Neural cell (in vitro differentiated cells): Measurements from ENCODE around the gene PLCE1. TPM values are rescaled to one million over a fixed set of nuclear protein-coding genes. Genes with fewer than 3 reads are reported as not detected.

Source experiments
- H2AFZ ChIP-seq: fragments of 200-600, 300-800 bp; sonication (generic), shearing (Covaris generic); 2 replicates; pipeline ENCODE4 v1.6.0; 2014; ENCODE audit warnings: low read depth, mild to moderate bottlenecking, antibody characterized with exemption, low read length, moderate library complexity
- H3F3A ChIP-seq: fragments of 200-600 bp; shearing (Covaris generic); 2 replicates; pipeline ENCODE4 v1.6.1; 2016; ENCODE audit warnings: mild to moderate bottlenecking, moderate library complexity, mixed read lengths, antibody characterized with exemption, low read length; ENCODE audit not compliant: insufficient read depth, poor library complexity, severe bottlenecking
- H3K27ac ChIP-seq: fragments of 200-600, 300-800 bp; sonication (generic), shearing (Covaris generic); 2 replicates; pipeline ENCODE4 v1.5.1; 2014; ENCODE audit warnings: mild to moderate bottlenecking, low read length, moderate library complexity
- H3K27me3 ChIP-seq: fragments of 300-800, 200-600 bp; sonication (generic), shearing (Covaris generic); 2 replicates; pipeline ENCODE4 v1.6.0; 2014; ENCODE audit warnings: mild to moderate bottlenecking, low read depth, low read length, moderate library complexity; ENCODE audit not compliant: insufficient read depth
- H3K36me3 ChIP-seq: fragments of 300-800, 200-600 bp; sonication (generic), shearing (Covaris generic); 2 replicates; pipeline ENCODE4 v1.5.1; 2014; ENCODE audit warnings: mild to moderate bottlenecking, antibody characterized with exemption, low read length, moderate library complexity; ENCODE audit not compliant: insufficient read depth
- H3K4me2 ChIP-seq: fragments of 300-800, 200-600 bp; sonication (generic), shearing (Covaris generic); 2 replicates; pipeline ENCODE4 v1.6.0; 2014; ENCODE audit warnings: mild to moderate bottlenecking, low read length
- H3K4me3 ChIP-seq: fragments of 300-800, 200-600 bp; sonication (generic), shearing (Covaris generic); 2 replicates; pipeline ENCODE4 v1.5.1; 2014; ENCODE audit warnings: mild to moderate bottlenecking, low read length, moderate library complexity
- H3K79me2 ChIP-seq: fragments of 200-600 bp; shearing (Covaris generic); replicated peaks from 2 replicates; pipeline ENCODE4 v1.6.0; 2014; ENCODE audit warnings: mild to moderate bottlenecking, low read length, moderate library complexity; ENCODE audit not compliant: insufficient read depth
- H3K9ac ChIP-seq: fragments of 300-800, 200-600 bp; sonication (generic), shearing (Covaris generic); 2 replicates; pipeline ENCODE4 v1.6.1; 2016; ENCODE audit warnings: mild to moderate bottlenecking, low read length, mixed read lengths
- H3K9me2 ChIP-seq: fragments of 200-600 bp; shearing (Covaris generic); 2 replicates; pipeline ENCODE4 v1.6.1; 2016; ENCODE audit warnings: mild to moderate bottlenecking, low read length, mixed read lengths; ENCODE audit not compliant: insufficient read depth
- H3K9me3 ChIP-seq: fragments of 200-600, 300-800 bp; sonication (generic), shearing (Covaris generic); 2 replicates; pipeline ENCODE4 v1.6.1; 2016; ENCODE audit warnings: mild to moderate bottlenecking, mixed run types, low read length, moderate library complexity, mixed read lengths
- H4K20me1 ChIP-seq: fragments of 200-600 bp; shearing (Covaris generic); 2 replicates; pipeline ENCODE4 v1.6.1; 2016; ENCODE audit warnings: mild to moderate bottlenecking, mixed run types; ENCODE audit not compliant: insufficient read depth
- EP300 ChIP-seq: fragments of 450-650 bp; conservative IDR thresholded peaks from 2 replicates; pipeline ENCODE4 v1.6.1; 2014; ENCODE audit warnings: antibody characterized with exemption, mild to moderate bottlenecking, moderate library complexity; ENCODE audit not compliant: poor library complexity, severe bottlenecking
- EZH2 ChIP-seq: fragments of 200-600, 300-800 bp; shearing (Covaris generic), sonication (generic); IDR thresholded peaks from 2 replicates; pipeline ENCODE4 v1.6.1; 2014; ENCODE audit warnings: antibody characterized with exemption, low read length, borderline replicate concordance, mild to moderate bottlenecking; ENCODE audit not compliant: insufficient read depth, poor library complexity, severe bottlenecking
- MXI1 ChIP-seq: fragments of 450-650 bp; conservative IDR thresholded peaks from 2 replicates; pipeline ENCODE4 v1.6.1; 2014; ENCODE audit warnings: antibody characterized with exemption, mild to moderate bottlenecking; ENCODE audit not compliant: poor library complexity, severe bottlenecking
- POLR2AphosphoS5 ChIP-seq: IDR thresholded peaks from 2 replicates; pipeline ENCODE4 v1.6.1; 2012
- RAD21 ChIP-seq: fragments of 450-650 bp; conservative IDR thresholded peaks from 2 replicates; pipeline ENCODE4 v1.6.1; 2014; ENCODE audit warnings: antibody characterized with exemption, mild to moderate bottlenecking, moderate library complexity
- SMC3 ChIP-seq: fragments of 450-650 bp; conservative IDR thresholded peaks from 2 replicates; pipeline ENCODE4 v1.6.1; 2014; ENCODE audit warnings: antibody characterized with exemption, mild to moderate bottlenecking, moderate library complexity; ENCODE audit not compliant: poor library complexity
- TAF1 ChIP-seq: IDR thresholded peaks from 2 replicates; pipeline ENCODE4 v1.6.1; 2012; ENCODE audit warnings: low read depth
- polyA plus RNA-seq: library from polyadenylated mRNA; depleted of rRNA; stranded (reverse); fragments of >200 nt; gene quantifications from 2 replicates; pipeline ENCODE4 v1.2.3, GENCODE V29; 2014
- TF ChIP-seq, protein P1 (sequence below): fragments of 450-650 bp; IDR thresholded peaks from 2 replicates; pipeline ENCODE4 v1.5.1; 2014; ENCODE audit warnings: antibody characterized with exemption, mild to moderate bottlenecking, moderate library complexity; ENCODE audit not compliant: poor library complexity, severe bottlenecking
- TF ChIP-seq, protein P2 (sequence below): IDR thresholded peaks from 2 replicates; pipeline ENCODE4 v1.6.1; 2012; ENCODE audit warnings: borderline replicate concordance

Gene PLCE1
- polyA plus RNA-seq, 1 donor from 2014 or later = 0.22 TPM

DNA sequence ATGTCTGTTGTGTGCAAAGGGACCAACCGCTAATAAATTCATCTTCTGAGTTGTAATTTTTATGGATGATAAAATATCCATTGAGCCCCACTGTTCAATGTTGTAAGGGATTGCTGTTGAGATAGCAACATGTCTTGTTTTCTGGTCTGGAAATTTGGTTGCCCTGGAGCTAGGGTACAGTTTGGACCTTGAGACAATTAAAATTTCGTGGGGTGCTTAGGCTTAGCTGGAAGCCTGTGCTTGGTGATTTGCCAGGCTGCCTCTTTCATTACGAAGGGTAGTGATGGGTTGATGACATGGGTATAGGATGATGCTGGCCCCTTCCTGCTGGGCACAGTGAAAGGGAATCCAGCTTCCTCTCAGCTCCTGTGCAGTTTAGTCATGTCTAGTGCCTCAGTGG is 43.6 kb downstream of the PLCE1 start:
- Histone ChIP-seq H3K9me3 (no peaks in the 10 kb centered on the region), H3K36me3 (no peaks in the 10 kb centered on the region), H3K9ac (no peak overlapping the region), H4K20me1 (no peaks in the 10 kb centered on the region), H3K27ac (no peak overlapping the region), H3K4me3 (no peak overlapping the region), H3K27me3 (no peaks in the 10 kb centered on the region), H3K79me2 (no peaks in the 10 kb centered on the region), H3F3A (no peaks in the 10 kb centered on the region), H2AFZ (no peak overlapping the region), H3K4me2 (no peak overlapping the region), H3K9me2 (no peaks in the 10 kb centered on the region)
- TF ChIP-seq MXI1 (no peak), EP300 (no peak), RAD21 (no peak), POLR2AphosphoS5 (no peak), SMC3 (no peak), TAF1 (no peak), EZH2 (no peak)
- TF ChIP-seq, protein P1, sequence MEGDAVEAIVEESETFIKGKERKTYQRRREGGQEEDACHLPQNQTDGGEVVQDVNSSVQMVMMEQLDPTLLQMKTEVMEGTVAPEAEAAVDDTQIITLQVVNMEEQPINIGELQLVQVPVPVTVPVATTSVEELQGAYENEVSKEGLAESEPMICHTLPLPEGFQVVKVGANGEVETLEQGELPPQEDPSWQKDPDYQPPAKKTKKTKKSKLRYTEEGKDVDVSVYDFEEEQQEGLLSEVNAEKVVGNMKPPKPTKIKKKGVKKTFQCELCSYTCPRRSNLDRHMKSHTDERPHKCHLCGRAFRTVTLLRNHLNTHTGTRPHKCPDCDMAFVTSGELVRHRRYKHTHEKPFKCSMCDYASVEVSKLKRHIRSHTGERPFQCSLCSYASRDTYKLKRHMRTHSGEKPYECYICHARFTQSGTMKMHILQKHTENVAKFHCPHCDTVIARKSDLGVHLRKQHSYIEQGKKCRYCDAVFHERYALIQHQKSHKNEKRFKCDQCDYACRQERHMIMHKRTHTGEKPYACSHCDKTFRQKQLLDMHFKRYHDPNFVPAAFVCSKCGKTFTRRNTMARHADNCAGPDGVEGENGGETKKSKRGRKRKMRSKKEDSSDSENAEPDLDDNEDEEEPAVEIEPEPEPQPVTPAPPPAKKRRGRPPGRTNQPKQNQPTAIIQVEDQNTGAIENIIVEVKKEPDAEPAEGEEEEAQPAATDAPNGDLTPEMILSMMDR = no peak
- TF ChIP-seq, protein P2, sequence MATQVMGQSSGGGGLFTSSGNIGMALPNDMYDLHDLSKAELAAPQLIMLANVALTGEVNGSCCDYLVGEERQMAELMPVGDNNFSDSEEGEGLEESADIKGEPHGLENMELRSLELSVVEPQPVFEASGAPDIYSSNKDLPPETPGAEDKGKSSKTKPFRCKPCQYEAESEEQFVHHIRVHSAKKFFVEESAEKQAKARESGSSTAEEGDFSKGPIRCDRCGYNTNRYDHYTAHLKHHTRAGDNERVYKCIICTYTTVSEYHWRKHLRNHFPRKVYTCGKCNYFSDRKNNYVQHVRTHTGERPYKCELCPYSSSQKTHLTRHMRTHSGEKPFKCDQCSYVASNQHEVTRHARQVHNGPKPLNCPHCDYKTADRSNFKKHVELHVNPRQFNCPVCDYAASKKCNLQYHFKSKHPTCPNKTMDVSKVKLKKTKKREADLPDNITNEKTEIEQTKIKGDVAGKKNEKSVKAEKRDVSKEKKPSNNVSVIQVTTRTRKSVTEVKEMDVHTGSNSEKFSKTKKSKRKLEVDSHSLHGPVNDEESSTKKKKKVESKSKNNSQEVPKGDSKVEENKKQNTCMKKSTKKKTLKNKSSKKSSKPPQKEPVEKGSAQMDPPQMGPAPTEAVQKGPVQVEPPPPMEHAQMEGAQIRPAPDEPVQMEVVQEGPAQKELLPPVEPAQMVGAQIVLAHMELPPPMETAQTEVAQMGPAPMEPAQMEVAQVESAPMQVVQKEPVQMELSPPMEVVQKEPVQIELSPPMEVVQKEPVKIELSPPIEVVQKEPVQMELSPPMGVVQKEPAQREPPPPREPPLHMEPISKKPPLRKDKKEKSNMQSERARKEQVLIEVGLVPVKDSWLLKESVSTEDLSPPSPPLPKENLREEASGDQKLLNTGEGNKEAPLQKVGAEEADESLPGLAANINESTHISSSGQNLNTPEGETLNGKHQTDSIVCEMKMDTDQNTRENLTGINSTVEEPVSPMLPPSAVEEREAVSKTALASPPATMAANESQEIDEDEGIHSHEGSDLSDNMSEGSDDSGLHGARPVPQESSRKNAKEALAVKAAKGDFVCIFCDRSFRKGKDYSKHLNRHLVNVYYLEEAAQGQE = no peak

DNA sequence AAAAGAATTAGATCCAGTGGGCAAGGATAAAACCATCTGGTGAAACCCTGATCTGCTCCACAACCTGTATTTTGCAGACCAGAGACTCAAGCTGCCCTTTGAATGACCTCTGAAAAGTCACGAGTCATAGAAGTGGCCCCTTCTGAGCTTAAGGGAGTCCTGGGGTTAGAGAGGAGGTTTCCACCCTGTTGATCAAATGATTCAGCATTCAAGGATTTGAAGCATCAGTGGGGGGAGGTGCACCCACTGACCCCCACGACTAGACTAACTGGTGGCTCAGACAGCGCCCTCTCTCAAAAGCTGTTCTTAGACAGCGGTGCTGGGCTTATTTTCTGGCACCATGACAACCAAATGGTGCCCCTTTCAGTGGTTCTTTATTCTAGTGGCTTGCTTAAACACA is 44.3 kb downstream of the PLCE1 start:
- H3K9ac ChIP-seq = no peak overlapping the region
- H3K4me3 ChIP-seq = no peak overlapping the region
- H4K20me1 ChIP-seq = no peaks in the 10 kb centered on the region
- H3K27me3 ChIP-seq = no peaks in the 10 kb centered on the region
- no peak overlapping the region for H2AFZ ChIP-seq
- H3K79me2 ChIP-seq = no peaks in the 10 kb centered on the region
- H3K36me3 ChIP-seq = no peaks in the 10 kb centered on the region
- H3K27ac ChIP-seq = no peak overlapping the region
- no peak for TF ChIP-seq MXI1
- no peak for TF ChIP-seq TAF1
- TF ChIP-seq EZH2 = no peak
- TF ChIP-seq RAD21 = no peak
- TF ChIP-seq, protein P1 = no peak
- TF ChIP-seq, protein P2 = no peak
- TF ChIP-seq EP300 = no peak
- no peak for TF ChIP-seq SMC3
- no peak for TF ChIP-seq POLR2AphosphoS5
- no peaks in the 10 kb centered on the region for H3K9me3 ChIP-seq
- H3K9me2 ChIP-seq = no peaks in the 10 kb centered on the region
- H3K4me2 ChIP-seq = no peak overlapping the region
- H3F3A ChIP-seq = no peaks in the 10 kb centered on the region
